GM12875 (cell line): ENCODE measurements around the gene CDR2L.
"Not testable (repeated sequence)": the region's sequence is repeated elsewhere in the genome, so short reads cannot be mapped to it uniquely, and the experiment has no call there.

Source experiments
- H3K4me3 ChIP-seq: one replicate; pipeline ENCODE4 v1.5.1; 2011; ENCODE audit warnings: low read depth, low read length, control low read depth
- CTCF ChIP-seq: IDR thresholded peaks from 2 replicates; pipeline ENCODE4 v1.5.1; 2011; ENCODE audit warnings: low read depth, mild to moderate bottlenecking, control low read depth, inconsistent platforms, low read length, moderate library complexity, borderline replicate concordance; ENCODE audit not compliant: insufficient read depth

CDR2L gene

GRCh38 chr17:74964988-74965622 lies 22.3 kb upstream of the CDR2L start:
- TF ChIP-seq CTCF = no peak
- no peak overlapping the region for H3K4me3 ChIP-seq

GRCh38 chr17:74968361-74968780 lies 19.1 kb upstream of the CDR2L start:
- no peak overlapping the region for H3K4me3 ChIP-seq
- no peak for TF ChIP-seq CTCF

- not testable (repeated sequence) for H3K4me3 ChIP-seq
These were observed 17.9 kb upstream of the CDR2L start for GRCh38 chr17:74969501-74969900.

GRCh38 chr17:74970395-74970794 lies 17.0 kb upstream of the CDR2L start:
- TF ChIP-seq CTCF = no peak

GRCh38 chr17:74971069-74971841 lies 16.2 kb upstream of the CDR2L start:
- no peak for TF ChIP-seq CTCF
- no peak overlapping the region for H3K4me3 ChIP-seq

More at GRCh38 chr17:74970395-74970794, 17.0 kb upstream of the CDR2L start:
- H3K4me3 ChIP-seq = no peak overlapping the region

- H3K4me3 ChIP-seq = no peak overlapping the region
- no peak for TF ChIP-seq CTCF
These were observed 15.7 kb upstream of the CDR2L start for GRCh38 chr17:74971842-74972106.

DNA sequence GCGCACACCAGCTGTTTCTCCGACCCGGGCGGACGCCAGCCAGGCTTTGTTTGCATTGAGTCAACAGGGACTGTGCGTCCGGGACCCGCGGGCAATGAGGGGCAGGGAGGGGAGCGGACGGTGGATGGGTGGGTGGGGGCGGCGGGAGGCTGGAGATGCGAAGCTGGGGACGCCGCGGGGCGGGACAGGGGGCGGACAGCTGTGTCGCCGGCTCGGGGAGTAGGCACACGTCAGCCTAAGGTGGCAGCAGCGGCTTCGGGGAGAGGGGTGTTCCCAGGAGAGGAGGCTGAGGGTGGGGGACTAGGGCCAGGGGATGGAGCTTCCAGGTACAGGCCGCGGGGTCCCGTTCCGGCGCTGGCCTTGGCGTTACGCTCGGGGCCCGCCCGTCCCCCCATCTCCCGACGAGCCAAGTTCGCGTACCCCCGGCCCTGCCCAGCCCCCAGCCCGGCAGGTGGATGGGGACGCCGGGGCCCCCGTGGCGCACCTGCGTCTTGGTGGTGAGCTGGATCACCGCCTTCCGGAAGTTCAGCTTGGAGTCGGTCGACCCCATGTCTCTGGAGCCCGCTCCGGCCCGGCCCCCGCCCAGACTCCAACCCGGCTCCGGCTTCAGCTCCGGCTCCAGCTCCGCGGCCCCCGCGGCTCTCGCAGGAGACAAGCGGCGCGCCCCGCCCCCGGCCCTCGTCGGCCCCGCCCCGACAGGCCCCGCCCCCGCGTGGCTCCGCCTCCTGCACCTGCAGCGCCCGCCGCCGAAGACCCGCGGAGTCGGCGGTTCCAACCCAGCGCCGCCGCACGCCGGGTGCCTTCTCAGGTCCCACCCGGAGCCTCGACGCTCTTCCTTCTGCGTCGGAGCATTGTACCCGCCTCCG lies 15.1 kb upstream of the CDR2L start, which contains the start of gene HID1:
TSS of gene HID1 (minus strand) at position 653 of the 866 bp plus-strand sequence. CDS start at position 550, 103 bp downstream.
- no peak for TF ChIP-seq CTCF
- H3K4me3 ChIP-seq = peak within 1 kb of the TSS; percentile 24
